HEK293 (cell line): ENCODE data around the gene CENPX.

Source experiments
- CTCF ChIA-PET: fragments of 350-600 bp; formaldehyde crosslinking; extraction: SDS; loops from one replicate; lab custom pipeline; 2021; ENCODE audit warnings: antibody characterized with exemption; lab: Yijun Ruan, JAX
- POLR2A ChIA-PET: fragments of 300-600 bp; formaldehyde crosslinking; extraction: SDS; loops from one replicate; lab custom pipeline; 2020; ENCODE audit warnings: antibody characterized with exemption, inconsistent platforms; lab: Yijun Ruan, JAX
- H3K27ac ChIP-seq: fragments of 200-500 bp; sonication (Bioruptor generic); 2 replicates; pipeline ENCODE4 v1.5.1; 2014; ENCODE audit warnings: low read depth, low read length, control low read depth, inconsistent platforms; ENCODE audit errors: extremely low read depth
- H3K36me3 ChIP-seq, 2 experiments: fragments of 200-500 bp in 1 of 2; sonication (Bioruptor generic) in 1 of 2; 1 replicate in 1 of 2; 2 replicates in 1 of 2; pipeline ENCODE4 v1.5.1; 2014 to 2017; ENCODE audit warnings: inconsistent platforms in 2 of 2, low read length in 2 of 2; ENCODE audit not compliant: control insufficient read depth in 2 of 2, insufficient read depth in 1 of 2
- H3K4me1 ChIP-seq: fragments of 200-500 bp; sonication (Bioruptor generic); 2 replicates; pipeline ENCODE4 v1.5.1; 2014; ENCODE audit warnings: mild to moderate bottlenecking, low read length, inconsistent platforms; ENCODE audit not compliant: control insufficient read depth, insufficient read depth
- H3K4me3 ChIP-seq: 2 replicates; pipeline ENCODE4 v1.5.1; 2011; ENCODE audit warnings: low read depth, mild to moderate bottlenecking, control low read depth, low read length, moderate library complexity
- H3K9me3 ChIP-seq: fragments of 200-500 bp; sonication (Bioruptor generic); 2 replicates; pipeline ENCODE4 v1.5.1; 2014; ENCODE audit warnings: low read depth, low read length, inconsistent platforms; ENCODE audit not compliant: control insufficient read depth, insufficient read depth
- GLI2 ChIP-seq: fragments of 450-650 bp; formaldehyde crosslinking; IDR thresholded peaks from 2 replicates; pipeline ENCODE4; 2017; ENCODE audit warnings: missing biosample characterization, missing genetic modification characterization, low read depth, borderline replicate concordance
- HIC1 ChIP-seq: fragments of 450-650 bp; formaldehyde crosslinking; IDR thresholded peaks from 2 replicates; pipeline ENCODE4 v1.5.1; 2016; ENCODE audit warnings: missing biosample characterization, missing genetic modification characterization
- HOXC10 ChIP-seq: sonication (generic); formaldehyde crosslinking; IDR thresholded peaks from 2 replicates; pipeline ENCODE4 v1.8.1; 2023; ENCODE audit warnings: mild to moderate bottlenecking, missing genetic modification reagents
- OVOL3 ChIP-seq: fragments of 450-650 bp; formaldehyde crosslinking; IDR thresholded peaks from 2 replicates; pipeline ENCODE4 v1.5.1; 2016; ENCODE audit warnings: missing biosample characterization, missing genetic modification characterization
- PATZ1 ChIP-seq: fragments of 450-650 bp; formaldehyde crosslinking; IDR thresholded peaks from 2 replicates; pipeline ENCODE4 v1.5.1; 2016; ENCODE audit warnings: missing biosample characterization, missing genetic modification characterization
- RBAK ChIP-seq: fragments of 450-650 bp; formaldehyde crosslinking; IDR thresholded peaks from 2 replicates; pipeline ENCODE4 v1.5.1; 2016; ENCODE audit warnings: missing biosample characterization, missing genetic modification characterization
- TSHZ1 ChIP-seq: fragments of 450-650 bp; formaldehyde crosslinking; IDR thresholded peaks from 2 replicates; pipeline ENCODE4 v1.5.1; 2016; ENCODE audit warnings: missing biosample characterization, missing genetic modification characterization, borderline replicate concordance
- YY1 ChIP-seq: fragments of 450-650 bp; formaldehyde crosslinking; IDR thresholded peaks from 2 replicates; pipeline ENCODE4 v1.5.1; 2018; ENCODE audit warnings: missing biosample characterization, missing genetic modification characterization
- ZBTB7A ChIP-seq: fragments of 450-650 bp; formaldehyde crosslinking; IDR thresholded peaks from 2 replicates; pipeline ENCODE4 v1.5.1; 2016; ENCODE audit warnings: low read depth, missing biosample characterization, missing genetic modification characterization
- ZNF112 ChIP-seq: fragments of 450-650 bp; formaldehyde crosslinking; IDR thresholded peaks from 2 replicates; pipeline ENCODE4 v1.5.0; 2017; ENCODE audit warnings: missing biosample characterization, missing genetic modification characterization
- ZNF121 ChIP-seq: fragments of 450-650 bp; formaldehyde crosslinking; IDR thresholded peaks from 2 replicates; pipeline ENCODE4 v1.5.1; 2016; ENCODE audit warnings: missing biosample characterization, missing genetic modification characterization
- ZNF155 ChIP-seq: fragments of 450-650 bp; formaldehyde crosslinking; IDR thresholded peaks from 2 replicates; pipeline ENCODE4 v1.5.1; 2016; ENCODE audit warnings: missing biosample characterization, missing genetic modification characterization
- ZNF175 ChIP-seq: fragments of 450-650 bp; formaldehyde crosslinking; IDR thresholded peaks from 2 replicates; pipeline ENCODE4 v1.5.1; 2016; ENCODE audit warnings: missing biosample characterization, missing genetic modification characterization
- ZNF2 ChIP-seq: fragments of 450-650 bp; formaldehyde crosslinking; IDR thresholded peaks from 2 replicates; pipeline ENCODE4 v1.5.1; 2016; ENCODE audit warnings: missing biosample characterization, missing genetic modification characterization
- ZNF280D ChIP-seq: fragments of 450-650 bp; formaldehyde crosslinking; IDR thresholded peaks from 2 replicates; pipeline ENCODE4 v1.5.1; 2016; ENCODE audit warnings: missing biosample characterization, missing genetic modification characterization
- ZNF311 ChIP-seq: fragments of 450-650 bp; formaldehyde crosslinking; IDR thresholded peaks from 2 replicates; pipeline ENCODE4 v1.5.1; 2017; ENCODE audit warnings: missing biosample characterization, missing genetic modification characterization, borderline replicate concordance
- ZNF354C ChIP-seq: fragments of 450-650 bp; formaldehyde crosslinking; IDR thresholded peaks from 2 replicates; pipeline ENCODE4 v1.5.1; 2016; ENCODE audit warnings: missing biosample characterization, missing genetic modification characterization, low read depth, borderline replicate concordance
- ZNF692 ChIP-seq: fragments of 450-650 bp; formaldehyde crosslinking; IDR thresholded peaks from 2 replicates; pipeline ENCODE4 v1.5.1; 2016; ENCODE audit warnings: missing biosample characterization, missing genetic modification characterization
- ZNF785 ChIP-seq: fragments of 450-650 bp; formaldehyde crosslinking; IDR thresholded peaks from 2 replicates; pipeline ENCODE4 v1.5.1; 2016; ENCODE audit warnings: missing biosample characterization, missing genetic modification characterization
- ZNF843 ChIP-seq: fragments of 450-650 bp; formaldehyde crosslinking; IDR thresholded peaks from 2 replicates; pipeline ENCODE4 v1.5.1; 2016; ENCODE audit warnings: missing biosample characterization, missing genetic modification characterization

Gene CENPX

GRCh38 chr17:82070611-82071010 lies 47.9 kb upstream of the CENPX start:
- CTCF ChIA-PET = interaction anchor here (0.8 to 1.4 kb wide), 2 partner anchors 14 to 40 kb away, joined by 4 to 5 read pairs; no protein-coding TSS in a partner anchor
- no peaks in the 10 kb centered on the region for H3K4me1 ChIP-seq
- no peak overlapping the region for H3K27ac ChIP-seq
- H3K4me3 ChIP-seq = no peak overlapping the region
- no peaks in the 10 kb centered on the region for H3K9me3 ChIP-seq
- POLR2A ChIA-PET = interaction anchor here (1.5 to 1.8 kb wide), 2 partner anchors 9 to 33 kb away, joined by 4 read pairs; partner anchors contain the start of gene DCXR
- 0 out of 2 replicates have a peak, but pooled peaks have one; percentile 32 for TF ChIP-seq ZNF121
- no peak for TF ChIP-seq RBAK (tag by site-specific recombination)
- H3K36me3 ChIP-seq = no peaks in the 10 kb centered on the region

- Histone ChIP-seq H3K27ac (peak within 1 kb of the TSS; percentile 95), H3K9me3 (no peaks in the 10 kb centered on the region), H3K36me3 (peaks cover 0 to 39% of the 10 kb centered on the region in 2 experiments; a peak in 1 of 3 replicates), H3K4me1 (peaks cover 7% of the 10 kb centered on the region; the same call in 1 of the 2 replicates), H3K4me3 (peak within 1 kb of the TSS; percentile 83)
- POLR2A ChIA-PET = interaction anchor here (0.8 to 2.5 kb wide), 6 partner anchors 11 to 33 kb away, joined by 3 to 12 read pairs (median 5); partner anchors contain the start of genes DCXR, FASN and GPS1
- CTCF ChIA-PET = interaction anchor here (0.7 to 1.9 kb wide), 6 partner anchors 10 to 107 kb away, joined by 3 to 5 read pairs (median 3); no protein-coding TSS in a partner anchor
- TF ChIP-seq ZNF175 (no peak), ZNF112 (tag by site-specific recombination) (no peak), ZNF280D (tag by site-specific recombination) (no peak), ZNF843 (tag by site-specific recombination) (peak; percentile 70), OVOL3 (peak; percentile 64; the same call in 1 of the 2 replicates), ZNF692 (tag by site-specific recombination) (peak; percentile 85), YY1 (peak; percentile 80), GLI2 (tag by site-specific recombination) (no peak; the same call in 1 of the 2 replicates), TSHZ1 (peak; percentile 61; the same call in 1 of the 2 replicates), HIC1 (peak; percentile 54; the same call in 1 of the 2 replicates), ZNF311 (tag by site-specific recombination) (no peak), ZNF155 (no peak), ZNF354C (tag by site-specific recombination) (no peak), HOXC10 (peak; percentile 10; the same call in 1 of the 2 replicates), ZBTB7A (tag by site-specific recombination) (peak; percentile 97), ZNF2 (tag by site-specific recombination) (peak; percentile 94), ZNF785 (tag by site-specific recombination) (peak; percentile 91; the same call in 1 of the 2 replicates), PATZ1 (tag by site-specific recombination) (peak; percentile 71)
Observed at GRCh38 chr17:82065638-82066303, 43.1 kb upstream of the CENPX start, which contains the start of gene DUS1L. Gene DUS1L, minus strand, starts transcription at chr17:82065804. Its CDS starts 745 bp downstream, at chr17:82065059.
